H9 (cell line): Measurements from ENCODE around the gene PDZD2. TPM values are rescaled to one million over a fixed set of nuclear protein-coding genes. Genes with fewer than 3 reads are reported as not detected.

Experiments used
- DNase-seq: peaks from one replicate; pipeline ENCODE4 v3.0.0-alpha.2; 2017
- H2AFZ ChIP-seq: one replicate; pipeline ENCODE4 v1.6.1; 2013; ENCODE audit warnings: mild to moderate bottlenecking, low read length, control low read depth, moderate library complexity
- H2AK5ac ChIP-seq: 2 replicates; pipeline ENCODE4 v1.6.1; 2013; ENCODE audit warnings: low read length, control low read depth, mixed read lengths; ENCODE audit not compliant: insufficient read length
- H2BK120ac ChIP-seq: one replicate; pipeline ENCODE4 v1.6.1; 2013; ENCODE audit warnings: low read depth, mild to moderate bottlenecking, low read length, control low read depth, inconsistent platforms; ENCODE audit not compliant: poor library complexity, severe bottlenecking
- H2BK12ac ChIP-seq: 2 replicates; pipeline ENCODE4 v1.6.1; 2013; ENCODE audit warnings: low read length, control low read depth, mixed read lengths, low read depth; ENCODE audit not compliant: insufficient read length
- H2BK15ac ChIP-seq: 2 replicates; pipeline ENCODE4 v1.6.1; 2013; ENCODE audit warnings: low read depth, low read length, control low read depth
- H2BK20ac ChIP-seq: one replicate; pipeline ENCODE4 v1.6.1; 2013; ENCODE audit warnings: low read depth, mild to moderate bottlenecking, low read length, control low read depth, inconsistent platforms; ENCODE audit not compliant: poor library complexity, severe bottlenecking
- H2BK5ac ChIP-seq: 2 replicates; pipeline ENCODE4 v1.6.1; 2013; ENCODE audit warnings: low read length, control low read depth, mixed read lengths; ENCODE audit not compliant: insufficient read length
- H3K14ac ChIP-seq: 2 replicates; pipeline ENCODE4 v1.6.1; 2013; ENCODE audit warnings: low read length, control low read depth; ENCODE audit not compliant: insufficient read depth
- H3K18ac ChIP-seq: 2 replicates; pipeline ENCODE4 v1.6.1; 2013; ENCODE audit warnings: low read depth, mild to moderate bottlenecking, mixed read lengths, low read length, control low read depth; ENCODE audit not compliant: insufficient read length
- H3K23ac ChIP-seq: 2 replicates; pipeline ENCODE4 v1.6.1; 2013; ENCODE audit warnings: low read length, control low read depth, mixed read lengths, low read depth; ENCODE audit not compliant: insufficient read length
- H3K23me2 ChIP-seq: 2 replicates; pipeline ENCODE4 v1.6.1; 2013; ENCODE audit warnings: low read depth, mild to moderate bottlenecking, mixed read lengths, low read length, control low read depth; ENCODE audit not compliant: insufficient read length, poor library complexity, severe bottlenecking
- H3K27ac ChIP-seq: 2 replicates; pipeline ENCODE4 v1.5.1; 2013; ENCODE audit warnings: low read length, control low read depth, mixed read lengths, low read depth; ENCODE audit not compliant: insufficient read length
- H3K27me3 ChIP-seq: 2 replicates; pipeline ENCODE4 v1.6.1; 2013; ENCODE audit warnings: low read length, control low read depth, inconsistent platforms; ENCODE audit not compliant: insufficient read depth
- H3K4ac ChIP-seq: 2 replicates; pipeline ENCODE4 v1.6.1; 2013; ENCODE audit warnings: low read depth, mild to moderate bottlenecking, control low read depth, inconsistent platforms, low read length, moderate library complexity
- H3K4me1 ChIP-seq: 2 replicates; pipeline ENCODE4 v1.6.1; 2013; ENCODE audit warnings: low read length, control low read depth, inconsistent platforms; ENCODE audit not compliant: insufficient read depth
- H3K4me2 ChIP-seq: 2 replicates; pipeline ENCODE4 v1.6.1; 2013; ENCODE audit warnings: low read length, control low read depth, mixed read lengths; ENCODE audit not compliant: insufficient read length, insufficient read depth
- H3K56ac ChIP-seq: 2 replicates; pipeline ENCODE4 v1.6.1; 2013; ENCODE audit warnings: low read depth, mild to moderate bottlenecking, mixed read lengths, low read length, control low read depth; ENCODE audit not compliant: insufficient read length
- H3K79me1 ChIP-seq: 2 replicates; pipeline ENCODE4 v1.6.1; 2013; ENCODE audit warnings: low read depth, mild to moderate bottlenecking, moderate library complexity, low read length, control low read depth, inconsistent platforms; ENCODE audit not compliant: insufficient read depth, poor library complexity, severe bottlenecking
- H3K79me2 ChIP-seq: 2 replicates; pipeline ENCODE4 v1.6.1; 2013; ENCODE audit warnings: low read length, control low read depth, inconsistent platforms; ENCODE audit not compliant: insufficient read depth
- H3K9ac ChIP-seq: 2 replicates; pipeline ENCODE4 v1.6.1; 2013; ENCODE audit warnings: low read length, control low read depth, mixed read lengths; ENCODE audit not compliant: insufficient read length; ENCODE audit errors: extremely low read depth
- H3K9me3 ChIP-seq: one replicate; pipeline ENCODE4 v1.6.1; 2013; ENCODE audit warnings: low read depth, low read length, inconsistent platforms; ENCODE audit not compliant: control insufficient read depth
- H3T11ph ChIP-seq: one replicate; pipeline ENCODE4 v1.6.1; 2013; ENCODE audit warnings: mild to moderate bottlenecking, low read length, control low read depth, inconsistent platforms
- H4K20me1 ChIP-seq: one replicate; pipeline ENCODE4 v1.6.1; 2013; ENCODE audit not compliant: control insufficient read depth, insufficient read length, insufficient read depth
- H4K5ac ChIP-seq: 2 replicates; pipeline ENCODE4 v1.6.1; 2013; ENCODE audit warnings: low read depth, mild to moderate bottlenecking, mixed read lengths, low read length, control low read depth; ENCODE audit not compliant: insufficient read length
- H4K8ac ChIP-seq: replicated peaks from 2 replicates; pipeline ENCODE4 v1.6.1; 2013; ENCODE audit warnings: low read length, control low read depth, mixed read lengths, low read depth; ENCODE audit not compliant: insufficient read length
- H4K91ac ChIP-seq: 2 replicates; pipeline ENCODE4 v1.6.1; 2013; ENCODE audit warnings: low read depth, mild to moderate bottlenecking, moderate library complexity, mixed read lengths, low read length, control low read depth; ENCODE audit not compliant: insufficient read length
- H3K27ac Mint-ChIP-seq, 3 experiments: 2 replicates in 2 of 3; 3 replicates in 1 of 3; pipeline ENCODE4 v1.8.0; 2020 to 2021; ENCODE audit warnings: mixed read lengths in 3 of 3, mild to moderate bottlenecking in 1 of 3, moderate library complexity in 1 of 3
- H3K27me3 Mint-ChIP-seq: 2 replicates; pipeline ENCODE4 v1.8.0; 2021; ENCODE audit warnings: low read depth, mild to moderate bottlenecking, moderate library complexity, mixed read lengths
- H3K36me3 Mint-ChIP-seq, 3 experiments: 2 replicates in 2 of 3; 3 replicates in 1 of 3; pipeline ENCODE4 v1.8.0; 2020 to 2021; ENCODE audit warnings: low read depth in 3 of 3, mixed read lengths in 3 of 3; ENCODE audit not compliant: insufficient read depth in 1 of 3
- H3K4me1 Mint-ChIP-seq, 2 experiments: 2 replicates each; pipeline ENCODE4 v1.8.0; 2020; ENCODE audit warnings: mixed read lengths in 2 of 2
- H3K4me3 Mint-ChIP-seq, 2 experiments: 2 replicates in 1 of 2; 3 replicates in 1 of 2; pipeline ENCODE4 v1.8.0; 2020 to 2021; ENCODE audit warnings: mild to moderate bottlenecking in 2 of 2, mixed read lengths in 2 of 2, moderate library complexity in 1 of 2
- H3K9me3 Mint-ChIP-seq, 2 experiments: 2 replicates in 1 of 2; 3 replicates in 1 of 2; pipeline ENCODE4 v1.8.0; 2020; ENCODE audit warnings: mild to moderate bottlenecking in 2 of 2, mixed read lengths in 2 of 2, moderate library complexity in 1 of 2
- WGBS: extraction: QIAGEN DNeasy Blood & Tissue Kit; methylation state at CpG from one replicate; pipeline ENCODE4 v1.1.7; 2013; ENCODE audit warnings: missing lambda C conversion rate, low lambda C conversion rate, mixed read lengths; ENCODE audit not compliant: insufficient read length; ENCODE audit errors: extremely low coverage; 5-methylcytosine and 5-hydroxymethylcytosine counted together
- total RNA-seq: library from RNA; stranded (reverse); gene quantifications from 2 replicates; pipeline ENCODE4 v1.2.1, GENCODE V29; 2021
- TF ChIP-seq, protein P1 (sequence below): fragments of 200-600 bp; sonication (generic); conservative IDR thresholded peaks from 3 replicates; pipeline ENCODE4 v1.8.0; 2021; ENCODE audit warnings: antibody characterized with exemption, mild to moderate bottlenecking

The PDZD2 gene
- total RNA-seq, 1 experiment from 2014 or later: 9.9 TPM

DNA sequence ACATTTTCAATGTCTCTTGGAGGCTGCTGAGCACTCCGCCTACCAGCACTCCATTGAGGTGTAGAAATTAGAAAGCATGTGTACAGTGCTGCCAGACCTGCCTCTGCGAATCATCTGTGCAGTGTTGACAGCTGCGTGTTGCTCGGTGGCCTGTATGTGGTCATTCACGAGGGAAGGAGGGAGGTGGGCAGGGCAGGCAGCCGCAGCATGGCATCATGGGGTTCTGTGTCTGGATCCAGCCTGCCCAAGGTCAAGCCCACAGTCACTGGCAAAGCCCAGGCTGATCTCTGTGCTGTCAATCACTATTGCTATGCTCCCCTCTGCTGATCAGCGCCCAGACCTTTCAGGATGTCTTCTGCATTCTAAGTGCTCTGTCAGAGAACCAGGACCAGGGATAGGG, 8.0 kb upstream of the PDZD2 start:
- no peaks in the 10 kb centered on the region for H3K27me3 Mint-ChIP-seq
- no peak overlapping the region for H4K5ac ChIP-seq
- no peak overlapping the region for H3K23ac ChIP-seq
- no peak overlapping the region for H3K27ac ChIP-seq
- no peak overlapping the region for H3K4me3 Mint-ChIP-seq
- TF ChIP-seq, protein P1, sequence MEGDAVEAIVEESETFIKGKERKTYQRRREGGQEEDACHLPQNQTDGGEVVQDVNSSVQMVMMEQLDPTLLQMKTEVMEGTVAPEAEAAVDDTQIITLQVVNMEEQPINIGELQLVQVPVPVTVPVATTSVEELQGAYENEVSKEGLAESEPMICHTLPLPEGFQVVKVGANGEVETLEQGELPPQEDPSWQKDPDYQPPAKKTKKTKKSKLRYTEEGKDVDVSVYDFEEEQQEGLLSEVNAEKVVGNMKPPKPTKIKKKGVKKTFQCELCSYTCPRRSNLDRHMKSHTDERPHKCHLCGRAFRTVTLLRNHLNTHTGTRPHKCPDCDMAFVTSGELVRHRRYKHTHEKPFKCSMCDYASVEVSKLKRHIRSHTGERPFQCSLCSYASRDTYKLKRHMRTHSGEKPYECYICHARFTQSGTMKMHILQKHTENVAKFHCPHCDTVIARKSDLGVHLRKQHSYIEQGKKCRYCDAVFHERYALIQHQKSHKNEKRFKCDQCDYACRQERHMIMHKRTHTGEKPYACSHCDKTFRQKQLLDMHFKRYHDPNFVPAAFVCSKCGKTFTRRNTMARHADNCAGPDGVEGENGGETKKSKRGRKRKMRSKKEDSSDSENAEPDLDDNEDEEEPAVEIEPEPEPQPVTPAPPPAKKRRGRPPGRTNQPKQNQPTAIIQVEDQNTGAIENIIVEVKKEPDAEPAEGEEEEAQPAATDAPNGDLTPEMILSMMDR: no peak
- no peak overlapping the region for H4K91ac ChIP-seq
- no peaks in the 10 kb centered on the region for H3K9me3 Mint-ChIP-seq
- H2BK12ac ChIP-seq: no peak overlapping the region
- no peaks in the 10 kb centered on the region for H3K79me1 ChIP-seq
- no peak overlapping the region for H2BK15ac ChIP-seq
- H3K4me2 ChIP-seq: no peak overlapping the region
- no peak overlapping the region for H2AK5ac ChIP-seq
- H3K23me2 ChIP-seq: no peaks in the 10 kb centered on the region
- no peak for DNase-seq
- no peak overlapping the region for H4K8ac ChIP-seq
- no peak overlapping the region for H3K56ac ChIP-seq
- peaks cover 0 to 6% of the 10 kb centered on the region in 2 experiments; a peak in 1 of 4 replicates for H3K4me1 Mint-ChIP-seq
- H2BK120ac ChIP-seq: no peak overlapping the region
- H3K4ac ChIP-seq: no peak overlapping the region
- no peak overlapping the region for H2AFZ ChIP-seq
- H3T11ph ChIP-seq: no peak overlapping the region
- WGBS: no CpG with 5 or more reads among the region's 7 CpGs
- H3K79me2 ChIP-seq: no peaks in the 10 kb centered on the region
- H3K4me1 ChIP-seq: no peaks in the 10 kb centered on the region
- H3K27ac Mint-ChIP-seq: no peak overlapping the region
- no peak overlapping the region for H2BK20ac ChIP-seq
- H3K36me3 Mint-ChIP-seq: no peaks in the 10 kb centered on the region
- H3K18ac ChIP-seq: no peak overlapping the region
- no peak overlapping the region for H3K14ac ChIP-seq
- H3K27me3 ChIP-seq: no peaks in the 10 kb centered on the region
- H4K20me1 ChIP-seq: no peaks in the 10 kb centered on the region
- H3K9me3 ChIP-seq: no peaks in the 10 kb centered on the region
- H3K9ac ChIP-seq: no peak overlapping the region
- no peak overlapping the region for H2BK5ac ChIP-seq
